Right ventricle myocardium inferior (tissue), 1 donor: ENCODE results near the gene WFIKKN2. TPM values are rescaled to one million over a fixed set of nuclear protein-coding genes. Genes with fewer than 3 reads are reported as not detected.
A peak's percentile ranks its signal among the peaks of the same experiment; 100 is the strongest.
"Not testable (repeated sequence)": the region's sequence is repeated elsewhere in the genome, so short reads cannot be mapped to it uniquely, and the experiment has no call there.

ENCODE experiments used
- ATAC-seq: fragments of 200-7000 bp; cut with Tn5 transposase; one replicate; pipeline ENCODE4 v1.9.1; 2020; ENCODE audit warnings: mild to moderate bottlenecking, moderate library complexity
- DNase-seq: peaks from one replicate; pipeline ENCODE4 v3.0.0; 2021; ENCODE audit errors: missing footprints
- intact Hi-C: fragments of 100-400 bp; cut with DNase I; formaldehyde crosslinking; loops from one replicate; pipeline ENCODE4 v1.11.0; 2022
- total RNA-seq: library from RNA; stranded (reverse); fragmentation: NEBNext Ultra II Directional; extraction: Animal tissue kit (Norgen Biotek cat#: 25700); gene quantifications from one replicate; pipeline ENCODE4 v1.2.1, GENCODE V29; 2021
- donor health status: DM: no; HTN: yes; CAD: no; lungs with severe emphysema.

The WFIKKN2 gene
- total RNA-seq, 1 donor from 2014 or later: 0.14 TPM

GRCh38 chr17:50865060-50865867 lies 29.9 kb downstream of the WFIKKN2 start:
- DNase-seq (no peak), ATAC-seq (peak; percentile 6)
- intact Hi-C loops: loop anchor here (5.0 to 10.0 kb wide), 2 partner anchors 42 to 290 kb away; partner anchors contain the start of gene NME1

GRCh38 chr17:50865868-50866260 lies 30.5 kb downstream of the WFIKKN2 start:
- DNase-seq: no peak
- intact Hi-C loops: loop anchor here (1.0 to 10.0 kb wide), 5 partner anchors 41 to 289 kb away; partner anchors contain the start of gene NME1
- ATAC-seq: no peak

GRCh38 chr17:50866261-50866949 lies 31.0 kb downstream of the WFIKKN2 start, which contains the start of gene TOB1:
TSS of gene TOB1 (minus strand) at chr17:50866354. CDS start at chr17:50864017, 2,337 bp downstream.
- intact Hi-C loops: loop anchor here (1.0 to 10.0 kb wide), 5 partner anchors 41 to 288 kb away; partner anchors contain the start of gene NME1
- ATAC-seq: peak; percentile 94
- peak; percentile 99 for DNase-seq

GRCh38 chr17:50866950-50867362 lies 31.6 kb downstream of the WFIKKN2 start:
- intact Hi-C loops: loop anchor here (1.0 to 10.0 kb wide), 5 partner anchors 40 to 288 kb away; partner anchors contain the start of gene NME1
- peak; percentile 11 for ATAC-seq
- no peak for DNase-seq

GRCh38 chr17:50867363-50868139 lies 32.2 kb downstream of the WFIKKN2 start:
- intact Hi-C loops: loop anchor here (2.0 to 10.0 kb wide), 4 partner anchors 40 to 287 kb away; partner anchors contain the start of gene NME1
- ATAC-seq: peak; percentile 75

GRCh38 chr17:50868140-50868438 lies 32.7 kb downstream of the WFIKKN2 start:
- intact Hi-C loops: loop anchor here (5.0 to 10.0 kb wide), 2 partner anchors 39 to 287 kb away; partner anchors contain the start of gene NME1
- DNase-seq: no peak
- no peak for ATAC-seq

More at GRCh38 chr17:50867363-50868139, 32.2 kb downstream of the WFIKKN2 start:
- DNase-seq: peak; percentile 96

GRCh38 chr17:50868602-50869001 lies 33.2 kb downstream of the WFIKKN2 start:
- DNase-seq (no peak), ATAC-seq (no peak)
- intact Hi-C loops: loop anchor here (5.0 to 10.0 kb wide), 2 partner anchors 39 to 286 kb away; partner anchors contain the start of gene NME1

DNA sequence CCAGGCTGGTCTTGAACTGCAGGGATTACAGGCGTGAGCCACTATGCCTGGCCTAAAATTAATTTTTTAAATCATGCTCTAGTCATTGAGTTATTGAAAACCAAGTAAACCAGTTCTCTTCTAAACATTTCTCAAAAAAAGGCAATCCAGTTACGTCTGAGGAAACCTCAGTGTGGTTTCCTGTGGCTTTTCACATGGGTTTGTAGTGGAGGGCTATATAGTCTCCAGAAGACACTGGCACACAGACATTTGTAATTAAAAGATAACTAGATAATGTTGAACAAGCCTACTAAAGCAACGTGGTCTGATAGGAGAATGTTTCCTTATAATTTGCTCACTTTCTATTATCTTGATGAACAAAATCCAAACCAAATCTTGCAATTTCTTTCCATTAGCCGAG lies 36.0 kb downstream of the WFIKKN2 start:
- DNase-seq (no peak), ATAC-seq (no peak)
- intact Hi-C loops: no loop called here

DNA sequence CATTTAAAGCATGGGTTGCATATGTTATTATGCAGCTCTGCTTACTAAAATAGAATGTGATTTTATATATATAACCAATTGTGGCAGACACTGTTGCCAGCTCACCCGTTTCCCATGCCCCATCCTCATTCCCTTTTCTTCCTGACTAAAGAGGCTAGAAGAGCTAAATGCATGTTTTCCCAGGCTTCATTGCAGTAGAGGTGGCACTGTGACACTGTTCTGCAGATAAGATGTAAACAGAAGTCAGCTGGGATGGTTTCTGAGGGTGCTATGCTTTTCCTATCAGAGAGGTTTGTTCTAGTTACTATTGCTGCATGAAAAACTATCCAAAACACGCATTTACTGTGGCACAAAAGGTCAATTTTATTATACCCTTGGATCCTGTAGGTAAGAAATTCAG lies 36.5 kb downstream of the WFIKKN2 start:
- intact Hi-C loops: loop anchor here (1.0 kb wide), 1 partner anchor 12 kb away; no protein-coding TSS in a partner anchor
- no peak for ATAC-seq
- DNase-seq: no peak

DNA sequence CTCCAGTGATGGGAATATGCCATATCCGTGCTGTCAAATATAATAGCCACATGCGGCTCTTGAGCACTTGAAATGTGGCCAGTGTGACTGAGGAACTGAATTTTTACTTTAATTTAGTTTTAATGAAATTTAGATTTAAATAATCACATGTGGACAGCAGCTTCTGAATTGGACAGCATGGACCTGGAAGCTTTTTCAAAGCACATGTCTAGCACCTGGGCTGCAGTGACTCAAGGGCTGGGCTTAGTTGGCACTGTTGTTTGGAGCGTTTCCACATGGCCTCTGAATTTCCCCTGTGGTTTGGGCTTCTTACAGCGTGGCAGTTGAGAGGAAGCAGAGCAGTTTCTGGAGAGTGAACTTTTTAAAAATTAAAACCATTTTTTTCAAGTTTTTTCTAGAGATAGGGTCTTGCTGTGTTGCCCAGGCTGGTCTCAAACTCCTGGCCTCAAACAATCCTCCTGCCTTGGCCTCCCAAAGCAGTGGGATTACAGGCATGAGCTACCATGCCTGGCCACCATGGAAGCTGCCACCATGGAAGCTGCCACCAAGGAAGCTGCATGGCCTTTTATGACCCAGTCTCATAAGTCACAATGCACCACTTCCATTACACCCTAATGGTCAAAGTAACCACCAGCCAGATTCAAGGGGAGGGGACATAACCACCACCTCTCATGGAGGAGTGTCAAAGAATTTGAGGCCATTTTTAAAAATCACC lies 37.5 kb downstream of the WFIKKN2 start:
- intact Hi-C loops: loop anchor here (1.0 kb wide), 1 partner anchor 11 kb away; no protein-coding TSS in a partner anchor
- peak; percentile 62 for ATAC-seq
- no peak for DNase-seq

GRCh38 chr17:50875074-50875473 lies 39.7 kb downstream of the WFIKKN2 start:
- intact Hi-C loops: no loop called here
- DNase-seq: no peak
- ATAC-seq: no peak

GRCh38 chr17:50877042-50877441 lies 41.7 kb downstream of the WFIKKN2 start:
- intact Hi-C loops, ATAC-seq, DNase-seq: not testable (repeated sequence)

DNA sequence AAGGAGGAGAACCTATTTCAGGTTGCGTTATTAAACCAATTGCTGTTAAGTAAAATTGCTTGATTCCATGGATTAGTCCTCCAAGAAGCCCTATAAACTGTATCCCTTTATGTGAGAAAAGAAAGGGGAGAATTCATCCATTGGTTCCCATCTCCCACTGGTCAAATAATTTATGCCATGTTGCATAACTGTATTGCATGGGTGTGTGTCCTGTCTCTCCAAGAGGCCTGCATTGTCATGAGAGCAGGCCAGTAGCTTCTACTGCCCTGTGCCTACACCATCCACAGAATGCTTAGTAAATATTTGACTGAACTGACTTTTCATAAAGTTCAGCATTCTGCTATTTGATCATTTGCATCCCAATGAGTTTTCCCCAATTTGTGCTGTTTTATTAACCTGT lies 42.5 kb downstream of the WFIKKN2 start:
- no peak for DNase-seq
- ATAC-seq: no peak
- intact Hi-C loops: no loop called here

GRCh38 chr17:50879086-50879485 lies 43.7 kb downstream of the WFIKKN2 start:
- intact Hi-C loops: no loop called here
- ATAC-seq: no peak

DNA sequence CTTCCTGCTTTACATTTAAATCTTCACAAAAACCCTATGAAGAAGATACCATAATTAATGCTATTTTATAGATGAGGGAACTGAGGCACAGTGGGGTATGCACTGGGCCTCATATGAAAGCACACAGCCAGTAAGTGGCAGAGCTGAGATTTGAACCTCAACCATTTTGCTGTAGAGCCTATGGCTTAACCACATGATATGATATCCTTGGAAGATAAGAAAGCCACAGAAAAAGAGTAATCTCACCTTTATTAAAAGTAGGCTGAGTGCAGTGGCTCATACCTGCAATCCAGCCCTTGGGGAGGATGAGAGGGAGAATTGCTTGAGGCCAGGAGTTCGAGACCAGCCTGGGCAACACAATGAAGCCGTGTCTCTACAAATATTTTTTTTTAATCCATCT lies 45.8 kb downstream of the WFIKKN2 start:
- no peak for ATAC-seq
- intact Hi-C loops: no loop called here

More at GRCh38 chr17:50879086-50879485, 43.7 kb downstream of the WFIKKN2 start:
- no peak for DNase-seq

DNA sequence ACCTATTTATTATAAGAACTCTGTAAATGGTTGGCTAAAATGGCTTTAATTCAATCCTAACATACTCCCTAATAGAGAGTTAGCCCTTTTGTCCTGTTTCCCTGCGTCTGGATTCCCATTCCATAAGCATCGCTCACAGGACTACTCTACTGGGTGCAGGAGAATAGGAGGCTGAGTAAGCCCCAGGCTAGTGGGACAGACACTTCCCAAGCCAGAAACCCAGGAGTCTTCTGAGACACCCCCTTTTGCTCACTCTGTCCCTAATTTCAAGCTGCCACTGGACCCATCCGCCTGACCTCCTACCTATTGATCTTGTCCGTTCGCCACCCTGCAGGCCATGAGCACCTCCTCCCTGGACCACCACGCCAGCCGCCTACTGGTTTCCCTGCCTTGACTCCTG lies 47.5 kb downstream of the WFIKKN2 start:
- no peak for ATAC-seq
- no peak for DNase-seq
- intact Hi-C loops: no loop called here

More for the DNA sequence above, 45.8 kb downstream of the WFIKKN2 start:
- DNase-seq: no peak

DNA sequence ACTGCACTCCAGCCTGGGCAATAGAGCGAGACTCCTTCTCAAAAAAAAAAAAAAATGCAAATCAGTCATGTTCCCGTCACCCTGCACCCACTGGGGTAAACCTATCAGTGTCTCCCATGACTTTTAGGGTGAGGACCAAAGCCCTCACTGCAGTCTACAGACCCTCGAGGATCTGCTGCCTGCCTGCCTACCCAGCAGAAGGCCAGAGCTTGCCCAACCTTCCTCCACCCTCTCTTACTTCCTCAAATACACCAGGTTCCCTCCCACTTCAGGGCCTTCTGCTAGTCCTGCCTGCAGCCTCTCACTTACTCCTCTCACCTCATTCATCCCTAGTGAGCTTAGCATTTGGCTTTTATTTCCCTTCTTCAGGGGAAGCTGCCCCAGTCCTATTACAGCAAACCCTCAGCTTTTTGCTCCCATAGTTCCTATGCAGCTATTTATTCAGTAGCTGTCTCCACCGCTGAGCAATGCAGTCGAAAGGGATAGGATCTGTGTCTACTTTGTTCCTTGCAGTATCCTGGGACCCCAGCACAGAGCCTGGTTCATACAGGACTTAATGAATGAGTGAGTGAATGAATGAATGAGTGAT lies 48.6 kb downstream of the WFIKKN2 start:
- DNase-seq: no peak
- peak; percentile 55 for ATAC-seq
- intact Hi-C loops: loop anchor here (1.0 kb wide), 1 partner anchor 12 kb away; no protein-coding TSS in a partner anchor
